DMS114 treated with DMSO at 0.1 percent for 48 hours (cell line): ENCODE measurements around the gene KCNK3.
"Not testable (repeated sequence)": the region's sequence is repeated elsewhere in the genome, so short reads cannot be mapped to it uniquely, and the experiment has no call there.

ENCODE experiments used
- DNase-seq: peaks from one replicate; lab custom pipeline; 2025; ENCODE audit not compliant: unreplicated experiment; lab: John Stamatoyannopoulos, UW

Gene KCNK3

DNA sequence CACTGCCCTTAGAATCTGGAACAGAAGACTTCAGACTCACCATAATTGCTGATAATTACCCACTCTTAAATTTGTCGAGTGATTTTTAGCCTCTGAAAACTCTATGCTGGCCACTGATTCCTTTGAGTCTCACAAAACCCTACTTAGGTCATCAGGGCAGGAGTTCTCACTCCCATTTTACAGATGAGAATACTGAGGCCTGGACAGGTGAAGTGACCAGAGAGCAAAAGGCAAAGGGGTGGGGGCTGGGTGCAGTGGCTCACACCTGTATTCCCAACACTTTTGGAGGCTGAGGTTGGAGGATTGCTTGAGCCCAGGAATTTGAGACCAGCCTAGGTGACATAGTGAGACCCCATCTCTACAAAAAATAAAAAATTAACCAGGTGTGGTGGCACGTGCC lies 36.8 kb downstream of the KCNK3 start:
- no peak for DNase-seq

DNA sequence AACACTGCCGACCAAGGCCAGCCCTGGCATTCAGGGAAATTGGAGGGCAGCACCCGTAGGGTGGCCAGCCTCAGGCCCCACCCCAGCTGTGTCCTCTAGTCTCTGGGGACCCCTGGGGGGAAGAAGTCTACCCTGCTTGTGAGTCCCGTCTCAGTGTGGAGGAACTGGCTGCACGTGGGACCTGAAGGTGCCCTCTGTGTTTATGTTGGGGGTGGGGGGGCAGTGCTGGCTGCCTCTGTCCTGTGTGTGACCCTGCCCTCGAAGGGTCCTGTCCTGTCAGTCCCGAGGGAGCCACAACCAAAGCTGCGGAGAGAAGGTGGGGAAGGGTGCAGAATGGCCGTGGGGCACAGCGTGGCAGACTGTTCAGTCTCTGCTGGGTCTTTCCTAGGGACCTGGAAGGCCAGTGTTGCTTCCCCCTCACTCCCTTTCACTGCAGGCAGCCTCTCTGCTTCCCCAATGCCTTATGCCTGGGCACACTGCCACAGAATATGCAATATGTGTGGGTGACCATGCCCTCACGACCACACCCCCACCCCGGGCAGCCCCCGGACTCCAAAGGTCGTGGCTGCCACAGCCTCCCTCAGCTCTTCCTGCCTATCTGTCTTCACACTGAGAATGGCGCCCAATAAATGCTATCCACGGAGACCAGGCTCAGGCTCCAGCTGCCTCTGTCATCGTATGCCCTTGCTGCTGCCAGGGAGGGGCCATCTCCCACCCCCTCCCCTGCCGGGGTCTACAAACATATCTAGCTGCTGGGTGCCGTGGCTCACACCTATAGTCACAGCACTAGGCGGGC lies 38.2 kb downstream of the KCNK3 start:
- DNase-seq, result no peak

DNA sequence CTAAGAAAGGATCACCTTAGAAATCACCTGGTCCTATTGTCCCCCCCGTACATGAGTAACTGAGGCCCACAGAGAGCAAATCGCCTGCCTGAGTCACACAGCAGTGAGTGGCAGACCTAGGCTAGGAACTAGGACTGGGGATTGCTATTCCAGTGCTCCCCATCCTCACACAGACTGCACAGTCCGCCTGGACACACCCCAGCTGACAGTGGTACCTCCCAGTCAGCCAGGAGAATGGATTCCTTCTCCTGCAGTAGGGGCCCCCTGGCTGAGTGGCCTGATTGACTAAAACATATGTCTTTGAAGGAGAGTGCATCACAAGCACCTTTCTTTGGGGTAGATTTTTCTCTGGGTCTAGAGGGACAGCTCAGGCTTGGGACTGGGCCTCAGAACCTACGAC lies 39.2 kb downstream of the KCNK3 start:
- DNase-seq, result no peak

DNA sequence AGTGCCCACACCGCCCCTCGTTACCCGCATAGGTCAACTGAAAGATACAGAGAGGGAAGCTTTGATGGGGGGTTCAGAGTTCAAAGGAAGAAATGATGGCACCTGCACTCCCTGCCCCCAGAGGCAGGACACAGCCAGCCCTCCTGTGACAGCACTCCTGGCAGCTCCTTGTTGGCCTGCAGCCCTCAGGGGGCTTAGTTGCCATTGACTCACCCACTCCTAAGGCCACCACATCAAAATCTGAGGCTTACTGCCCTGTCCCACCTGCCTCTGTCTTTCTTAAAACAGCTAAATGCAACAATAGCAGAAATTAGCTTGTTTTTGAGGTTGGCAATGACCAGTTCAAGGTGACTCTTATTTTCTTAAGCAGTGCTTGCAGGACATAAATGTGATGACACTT lies 39.9 kb downstream of the KCNK3 start:
- no peak for DNase-seq

DNA sequence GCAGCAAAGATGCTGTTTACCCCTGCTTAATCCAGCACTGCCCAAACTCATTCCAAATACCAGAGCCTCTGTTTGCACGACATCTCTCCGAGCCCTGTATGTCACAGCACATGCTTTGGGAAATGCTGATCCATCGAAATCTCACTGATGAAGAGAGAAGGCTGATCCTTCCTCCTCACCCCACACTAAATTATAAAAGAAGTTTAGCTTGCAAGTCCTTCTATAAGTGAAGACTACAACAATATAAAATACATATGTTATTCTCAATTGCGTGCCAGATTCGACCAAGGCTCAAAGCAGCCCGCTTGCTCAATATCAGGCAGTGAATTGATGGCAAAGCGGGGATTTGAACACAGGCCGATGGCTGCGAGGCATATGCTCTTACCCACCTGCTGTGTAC lies 40.9 kb downstream of the KCNK3 start:
- DNase-seq, result no peak

DNA sequence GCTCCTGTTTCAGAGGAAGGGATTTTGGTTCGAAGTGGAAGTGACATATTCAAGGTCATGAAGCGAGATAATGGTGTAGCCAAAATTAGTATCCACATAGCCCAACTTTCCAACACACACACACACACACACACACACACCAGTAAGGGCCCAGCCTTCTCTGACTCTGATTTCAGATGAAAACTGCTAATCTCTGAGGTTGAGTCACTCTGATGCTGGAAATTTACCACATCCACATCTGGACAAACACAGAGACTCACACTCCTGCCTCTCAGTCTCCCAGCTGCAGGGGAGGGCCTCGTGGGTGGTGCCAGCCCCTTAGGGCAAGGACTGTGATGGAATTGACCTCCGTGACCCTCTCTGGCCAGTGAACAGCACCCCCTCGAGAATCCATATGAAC lies 42.6 kb downstream of the KCNK3 start:
- DNase-seq, result no peak

DNA sequence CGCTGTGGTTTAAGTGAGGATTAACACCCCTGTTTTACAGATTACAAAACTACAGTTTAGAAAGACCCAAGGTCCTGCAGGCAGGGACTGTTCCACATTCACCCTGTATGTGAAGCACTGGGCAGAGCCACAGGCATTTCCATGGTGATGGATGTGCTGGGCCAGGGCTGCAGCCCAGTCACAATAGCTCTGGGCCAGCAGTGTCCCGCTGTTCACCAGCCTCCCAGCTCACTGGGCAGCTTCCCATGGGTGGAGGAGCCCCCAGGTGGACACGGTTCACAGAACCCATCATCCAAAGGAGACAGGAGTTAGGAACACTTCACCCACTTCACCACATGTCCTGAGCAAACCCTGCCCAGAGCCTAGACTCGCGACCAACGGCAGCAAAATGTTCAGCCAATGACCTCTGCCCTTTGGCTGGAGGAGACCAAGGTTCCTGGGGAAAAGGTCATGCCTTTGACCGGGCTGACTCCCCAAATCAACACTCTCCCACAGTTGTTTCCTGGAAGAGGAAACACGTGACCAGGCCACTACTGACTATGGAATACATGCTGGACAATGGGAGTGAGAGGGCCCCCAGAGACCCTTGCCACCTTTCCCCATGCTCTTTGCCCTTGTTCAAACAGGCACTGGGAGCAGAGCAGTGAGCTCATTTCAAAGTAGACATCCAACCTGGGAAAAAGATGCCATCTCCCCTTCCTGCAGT lies 43.5 kb downstream of the KCNK3 start:
- no peak for DNase-seq

DNA sequence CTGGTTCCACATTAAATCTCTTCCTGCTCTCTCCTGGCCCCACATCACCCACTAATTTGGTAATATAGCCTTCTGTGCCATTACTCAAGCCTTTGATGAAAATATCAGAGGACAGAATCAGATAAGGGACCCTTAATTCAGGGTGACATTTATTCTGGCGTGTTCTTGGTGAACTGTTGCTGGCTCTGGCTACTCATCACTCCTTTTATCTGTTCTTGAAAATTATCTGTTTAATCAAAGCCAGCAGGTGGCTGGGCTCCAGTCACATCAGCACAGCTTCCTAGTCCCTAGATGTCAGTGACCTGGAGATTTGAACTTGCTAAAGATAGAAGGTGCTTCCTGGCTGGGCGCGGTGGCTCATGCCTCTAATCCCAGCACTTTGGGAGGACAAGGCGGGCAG lies 44.7 kb downstream of the KCNK3 start:
- no peak for DNase-seq

DNA sequence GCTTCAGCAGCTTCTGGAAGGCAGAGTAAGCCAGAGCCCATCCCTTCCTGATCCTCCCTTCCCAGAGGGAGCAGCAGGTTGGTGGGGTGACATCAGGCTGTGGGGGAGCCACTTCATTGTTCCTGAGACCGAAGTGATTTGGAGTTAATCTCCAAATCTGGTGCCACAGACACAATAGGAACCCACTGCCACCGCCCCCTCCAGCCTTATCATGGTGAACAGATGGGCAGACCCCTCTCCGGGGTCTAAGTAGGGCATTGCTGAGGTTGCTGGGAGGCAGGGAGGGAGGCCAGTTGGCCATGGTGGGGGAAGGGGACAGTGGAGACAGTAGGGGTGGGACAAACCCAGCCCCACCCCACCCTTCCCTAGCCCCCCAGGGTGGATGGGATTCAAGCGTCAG lies 46.0 kb downstream of the KCNK3 start:
- DNase-seq, result no peak

DNA sequence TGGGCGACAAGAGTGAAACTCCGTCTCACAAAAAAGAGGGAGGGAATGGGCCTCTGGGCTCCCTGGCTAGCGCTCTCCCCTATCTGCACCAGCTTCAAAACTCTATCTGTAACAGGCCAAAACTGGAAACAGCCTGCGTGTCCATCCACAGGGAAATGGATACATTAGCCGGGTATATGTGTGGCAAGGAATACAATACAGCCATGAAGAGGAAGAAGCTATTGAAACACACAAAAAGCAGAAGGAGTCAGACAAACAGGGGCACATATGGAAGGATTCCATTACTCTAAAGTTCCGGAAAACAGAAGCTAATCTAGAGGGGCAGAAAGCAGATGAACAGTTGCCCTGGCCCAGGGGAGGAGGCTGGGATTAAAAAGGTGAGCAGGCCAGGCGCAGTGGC lies 47.0 kb downstream of the KCNK3 start:
- DNase-seq, result no peak

DNA sequence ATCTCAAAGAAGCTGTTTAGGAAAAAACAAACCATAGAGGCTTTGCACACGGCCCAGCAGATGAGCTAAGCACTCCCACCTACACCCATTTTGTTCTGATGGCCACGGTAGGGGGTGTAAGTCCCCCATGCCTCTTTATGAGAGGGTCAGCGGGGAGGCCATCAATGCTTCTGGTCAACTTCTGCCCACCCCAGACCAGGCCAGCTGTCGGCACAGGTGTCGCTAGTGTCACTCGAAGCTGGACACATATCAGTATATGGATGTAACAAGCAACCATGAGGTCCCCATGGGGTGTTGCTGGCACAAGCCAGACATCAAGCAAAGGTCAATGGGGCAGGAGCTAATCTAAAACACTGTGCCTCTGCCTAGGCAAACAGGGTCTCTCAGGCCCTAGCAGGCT lies 47.8 kb downstream of the KCNK3 start:
- DNase-seq, result no peak

DNA sequence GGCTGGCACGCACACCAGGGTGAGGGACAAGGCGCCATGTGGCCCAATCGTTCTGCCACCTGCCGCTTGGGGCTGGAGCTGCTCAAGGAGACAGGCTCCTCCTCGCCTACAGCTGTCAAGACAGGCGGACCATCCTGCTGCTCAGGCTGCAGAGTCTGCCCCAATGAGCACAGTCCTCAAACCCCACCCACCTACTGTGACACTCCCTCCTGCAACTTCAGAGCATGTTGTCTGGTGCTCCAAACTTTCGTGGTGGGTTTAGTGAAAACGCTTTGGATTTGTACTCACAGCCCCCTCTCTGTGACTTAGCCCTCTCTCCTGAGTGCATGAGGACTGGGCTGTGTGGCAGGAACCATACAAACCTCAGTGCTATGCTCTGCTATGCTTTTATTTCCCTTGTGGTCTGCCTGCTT lies 48.4 kb downstream of the KCNK3 start:
- DNase-seq, result no peak

DNA sequence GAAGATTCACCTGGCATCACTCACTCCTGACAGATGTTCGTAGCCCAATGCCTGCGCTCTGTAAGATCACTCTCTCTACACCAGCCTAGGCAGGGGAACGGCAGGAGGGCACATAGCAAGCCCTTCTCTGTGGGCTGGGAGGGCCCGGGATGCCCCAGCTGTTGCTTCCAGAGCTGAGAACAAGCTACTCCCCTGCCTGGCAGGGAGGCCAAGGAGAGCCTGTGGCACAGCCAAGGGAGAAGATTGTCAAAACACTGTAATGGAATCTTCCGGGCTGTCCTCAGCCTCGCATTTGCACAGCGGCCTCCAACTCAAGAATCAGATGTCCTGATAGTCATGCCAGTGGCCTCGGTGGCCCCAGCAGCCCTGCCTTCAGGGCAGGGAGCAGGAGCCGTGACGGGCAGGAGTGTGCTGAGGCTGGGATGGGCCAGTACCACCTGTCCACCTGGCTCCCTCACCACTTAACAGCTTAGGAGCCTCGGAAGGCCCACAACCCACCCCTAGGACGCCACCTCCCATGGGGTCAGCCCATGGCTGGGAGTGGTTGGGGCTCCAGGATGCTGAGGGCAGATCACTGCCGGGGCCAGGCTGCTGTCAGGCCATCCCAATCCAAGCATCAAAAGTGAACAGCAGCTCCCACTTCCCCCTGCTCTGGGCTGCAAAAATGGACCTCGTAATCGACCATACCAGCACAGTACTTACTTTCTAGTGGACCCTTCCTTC lies 49.7 kb downstream of the KCNK3 start:
- no peak for DNase-seq

DNA sequence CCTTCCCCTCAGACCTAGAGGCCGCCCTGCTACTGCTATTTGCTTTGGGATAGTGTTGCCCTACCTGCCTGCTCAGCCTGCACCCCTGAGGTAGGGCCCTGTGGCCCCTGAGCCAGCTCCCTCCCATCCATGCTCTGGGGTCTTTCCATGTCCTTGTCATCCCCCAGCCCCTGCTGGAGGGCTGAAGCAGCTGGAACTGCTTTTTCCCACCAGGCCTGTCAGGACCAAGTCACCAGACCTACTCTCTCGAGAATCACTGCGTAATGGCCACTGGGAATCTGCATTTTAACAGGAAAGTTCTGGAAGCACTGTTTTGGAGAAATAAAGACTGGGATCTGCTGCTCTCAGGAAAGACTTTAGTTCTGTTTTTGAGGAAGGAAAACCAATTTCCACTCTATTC lies 51.3 kb downstream of the KCNK3 start:
- DNase-seq, result no peak

DNA sequence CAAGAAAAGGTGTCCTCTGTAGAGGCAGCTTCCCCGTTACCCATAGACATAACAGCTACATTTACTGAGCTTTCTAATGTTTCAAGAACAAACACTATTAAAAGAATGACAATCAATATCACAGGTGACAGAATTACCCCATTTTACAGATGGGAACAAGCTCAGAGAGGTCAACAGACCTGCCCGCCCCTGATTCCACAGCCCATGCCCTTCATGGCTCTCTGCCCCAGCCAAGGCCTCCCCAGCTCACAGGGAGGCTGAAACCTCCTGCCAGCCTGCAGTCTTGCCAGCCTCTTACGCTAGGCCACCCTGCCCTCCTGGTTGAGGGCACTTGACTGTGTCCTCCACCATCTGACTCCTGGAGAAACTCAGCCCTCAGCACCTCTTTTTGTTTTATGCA lies 52.4 kb downstream of the KCNK3 start:
- DNase-seq, result no peak

DNA sequence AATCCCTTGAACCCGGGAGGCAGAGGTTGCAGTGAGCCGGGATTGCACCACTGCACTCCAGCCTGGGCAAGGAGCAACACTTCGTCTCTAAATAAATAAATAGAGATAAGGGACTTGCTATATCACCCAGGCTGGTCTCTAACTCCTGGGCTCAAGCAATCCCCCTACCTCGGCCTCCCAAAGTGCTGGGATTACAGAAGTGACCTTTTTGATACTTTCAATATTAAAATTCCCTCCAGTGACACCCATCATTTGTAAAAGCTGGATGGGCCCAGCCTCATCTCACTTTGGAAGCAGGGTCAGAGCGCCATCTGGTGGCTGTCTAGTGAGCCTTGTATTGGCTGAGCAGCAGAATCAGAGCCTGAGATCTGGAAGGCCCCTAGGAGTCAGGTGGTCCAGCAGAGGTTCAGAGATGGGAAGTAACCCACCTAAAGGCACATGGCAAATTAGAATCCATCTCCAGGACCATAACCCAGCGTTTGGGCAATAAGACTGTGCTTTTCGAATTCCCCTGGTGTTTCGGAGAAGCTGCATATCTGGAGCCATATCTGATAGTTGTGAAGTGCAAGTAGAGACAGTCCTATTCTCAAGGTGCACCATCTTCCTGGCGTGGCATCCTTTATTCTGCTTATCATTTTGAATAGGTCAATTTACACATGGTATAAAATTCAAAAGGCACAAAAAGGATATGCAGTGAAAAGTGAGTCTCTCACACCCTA lies 53.2 kb downstream of the KCNK3 start:
- DNase-seq, result peak; percentile 64

DNA sequence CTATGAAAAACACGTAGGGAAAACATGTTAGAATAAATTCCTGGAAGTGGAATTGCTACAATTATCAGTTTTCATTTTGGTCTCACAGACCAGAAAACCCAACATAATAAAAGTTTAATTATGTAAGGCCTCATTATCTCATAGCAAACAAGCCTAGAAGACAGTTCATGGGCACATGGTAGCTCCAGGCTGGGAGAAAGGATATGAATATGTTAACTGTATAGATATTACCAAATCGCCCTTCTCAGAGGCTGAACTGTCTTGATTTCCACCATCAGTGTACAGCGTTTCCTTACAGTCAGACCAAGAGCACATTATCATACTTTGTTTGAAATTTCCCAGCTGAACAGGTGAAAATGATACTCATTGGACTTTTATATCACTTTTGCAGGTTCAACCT lies 54.4 kb downstream of the KCNK3 start:
- DNase-seq, result no peak

DNA sequence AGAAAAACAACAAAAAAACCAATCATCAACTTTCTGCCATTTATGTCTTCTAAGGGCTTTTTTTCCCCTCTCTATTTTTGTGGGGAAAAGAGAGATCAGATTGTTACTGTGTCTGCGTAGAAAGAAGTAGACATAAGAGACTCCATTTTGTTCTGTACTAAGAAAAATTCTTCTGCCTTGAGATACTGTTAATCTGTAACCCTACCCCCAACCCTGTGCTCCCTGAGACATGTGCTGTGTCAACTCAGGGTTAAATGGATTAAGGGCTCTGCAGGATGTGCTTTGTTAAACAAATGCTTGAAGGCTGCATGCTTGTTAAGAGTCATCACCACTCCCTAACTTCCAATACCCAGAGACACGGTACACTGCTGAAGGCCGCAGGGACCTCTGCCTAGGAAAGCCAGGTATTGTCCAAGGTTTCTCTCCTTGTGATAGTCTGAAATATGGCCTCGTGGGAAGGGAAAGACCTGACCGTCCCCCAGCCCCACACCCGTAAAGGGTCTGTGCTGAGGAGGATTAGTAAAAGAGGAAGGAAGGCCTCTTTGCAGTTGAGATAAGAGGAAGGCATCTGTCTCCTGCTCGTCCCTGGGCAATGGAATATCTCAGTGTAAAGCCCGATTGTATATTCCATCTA lies 57.4 kb downstream of the KCNK3 start:
- DNase-seq, result not testable (repeated sequence)

DNA sequence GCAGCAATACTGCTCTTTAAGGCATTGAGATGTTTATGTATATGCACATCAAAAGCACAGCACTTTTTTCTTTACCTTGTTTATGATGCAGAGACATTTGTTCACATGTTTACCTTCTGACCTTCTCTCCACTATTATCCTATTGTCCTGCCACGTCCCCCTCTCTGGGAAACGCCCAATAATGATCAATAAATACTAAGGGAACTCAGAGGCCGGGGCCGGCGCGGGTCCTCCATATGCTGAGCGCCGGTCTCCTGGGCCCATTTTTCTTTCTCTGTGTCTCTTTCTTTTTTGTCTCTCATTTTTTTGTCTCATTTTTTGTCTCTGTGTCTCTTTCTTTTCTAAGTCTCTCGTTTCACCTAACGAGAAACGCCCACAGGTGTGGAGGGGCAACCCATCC lies 57.9 kb downstream of the KCNK3 start:
- not testable (repeated sequence) for DNase-seq

DNA sequence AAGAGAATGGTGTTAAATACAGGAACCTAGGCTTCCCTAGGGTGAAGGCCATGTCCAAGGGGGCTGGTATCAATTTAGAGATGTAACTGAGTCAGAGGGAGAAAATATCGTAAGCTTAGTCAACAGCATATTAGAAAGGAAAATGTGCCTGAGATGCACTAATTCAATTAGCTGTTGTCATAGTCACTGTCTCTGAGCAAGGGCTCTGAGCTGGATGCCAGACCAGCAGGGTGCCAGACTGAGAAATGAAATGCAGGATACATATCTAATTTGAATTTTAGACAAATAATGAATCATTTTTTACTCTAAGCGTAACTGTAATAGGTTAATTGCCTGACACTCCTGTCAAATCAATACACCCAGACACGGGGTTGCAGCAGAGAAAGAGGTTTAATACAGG lies 60.1 kb downstream of the KCNK3 start:
- no peak for DNase-seq

DNA sequence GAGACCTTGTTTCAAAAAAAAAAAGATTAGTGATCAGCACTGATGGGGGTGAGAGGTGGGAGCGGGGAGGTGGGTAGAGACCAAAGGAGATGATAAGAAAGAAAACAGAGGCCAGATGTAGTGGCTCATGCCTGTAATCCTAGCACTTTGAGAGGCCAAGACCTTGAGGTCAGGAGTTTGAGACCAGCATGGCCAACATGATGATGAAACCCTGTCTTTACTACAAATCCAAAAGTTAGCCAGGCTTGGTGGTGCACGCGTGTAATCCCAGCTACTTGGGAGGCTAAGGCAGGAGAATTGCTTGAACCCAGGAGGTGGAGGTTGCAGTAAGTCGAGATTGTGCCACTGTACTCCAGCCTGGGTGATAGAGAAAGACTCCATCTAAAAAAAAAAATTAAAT lies 62.0 kb downstream of the KCNK3 start:
- DNase-seq, result no peak
